HuH-7 (cell line): ENCODE measurements around the gene MS4A18.

Experiments used
- DNase-seq: peaks from one replicate; pipeline ENCODE4 v3.0.0; 2011; ENCODE audit warnings: low spot score

Gene MS4A18

GRCh38 chr11:60788401-60789125, 64.0 kb downstream of the MS4A18 start:
- DNase-seq = no peak

DNA sequence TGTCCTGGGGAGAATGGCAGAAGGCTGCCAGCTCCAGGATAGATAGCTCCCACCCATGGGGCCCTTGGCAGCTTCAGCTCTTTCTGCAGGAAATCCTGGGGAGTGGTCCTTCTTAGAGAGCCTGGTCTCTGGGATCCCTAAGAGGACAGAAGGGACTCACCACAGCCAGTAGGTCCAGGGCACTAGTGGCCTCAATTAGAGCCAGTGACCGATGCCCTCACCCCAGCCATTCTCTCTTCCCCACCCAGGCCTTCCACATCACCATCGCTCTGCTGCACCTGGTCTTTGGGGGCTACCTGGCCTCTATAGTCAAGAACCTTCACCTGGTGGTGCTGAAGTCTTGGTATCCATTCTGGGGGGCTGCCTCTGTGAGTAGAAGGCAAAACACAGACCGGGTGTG, 66.2 kb downstream of the MS4A18 start:
- no peak for DNase-seq

- DNase-seq = no peak
Measured at GRCh38 chr11:60791153-60791933, 66.8 kb downstream of the MS4A18 start.

DNA sequence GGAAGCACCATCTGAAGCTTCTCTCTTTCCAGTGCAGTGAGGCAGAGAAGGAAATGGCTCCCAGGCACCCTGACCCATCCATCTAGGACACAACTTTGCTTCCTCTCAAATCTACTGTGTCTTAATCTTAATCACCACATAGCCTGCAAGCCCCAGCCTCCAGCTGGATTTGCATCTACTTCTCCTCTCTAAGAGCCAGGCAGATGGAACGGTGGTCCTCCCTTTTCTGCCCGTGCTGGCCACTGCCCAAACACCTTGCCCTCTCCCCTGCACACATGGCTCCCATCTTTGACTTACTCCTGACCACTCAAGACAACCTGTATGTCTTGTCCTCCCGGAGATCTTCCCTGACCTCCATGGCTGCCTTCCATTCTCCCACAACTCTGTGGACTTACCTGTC, 68.0 kb downstream of the MS4A18 start:
- no peak for DNase-seq
